ENCODE data around the gene MC4R.
"Not testable (repeated sequence)": the region's sequence is repeated elsewhere in the genome, so short reads cannot be mapped to it uniquely, and the experiment has no call there.

MC4R gene
- total RNA-seq, result 0 reads per million in 2 donors

GRCh38 chr18:60372596-60372995 is at the start of gene MC4R:
Gene MC4R (minus strand): TSS chr18:60372775. CDS start chr18:60372349, 426 bp downstream.
- no peak for DNase-seq

DNA sequence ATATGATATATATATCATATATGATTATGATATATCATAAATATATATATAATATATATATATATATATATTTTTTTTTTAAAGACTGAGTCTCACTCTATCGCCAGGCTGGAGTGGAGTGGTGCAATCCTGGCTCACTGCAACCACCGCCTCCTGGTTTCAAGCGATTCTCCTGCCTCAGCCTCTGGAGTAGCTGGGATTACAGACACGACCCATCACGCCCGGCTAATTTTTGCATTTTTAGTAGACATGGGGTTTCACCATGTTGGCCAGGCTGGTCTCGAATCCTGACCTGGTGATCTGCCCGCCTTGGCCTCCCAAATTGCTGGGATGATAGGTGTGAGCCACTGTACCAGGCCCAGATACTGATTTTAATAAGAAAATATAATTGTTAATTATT is 49.7 kb upstream of the MC4R start:
- not testable (repeated sequence) for DNase-seq

GRCh38 chr18:60421356-60422118 is 49.0 kb upstream of the MC4R start:
- DNase-seq, result no peak

DNA sequence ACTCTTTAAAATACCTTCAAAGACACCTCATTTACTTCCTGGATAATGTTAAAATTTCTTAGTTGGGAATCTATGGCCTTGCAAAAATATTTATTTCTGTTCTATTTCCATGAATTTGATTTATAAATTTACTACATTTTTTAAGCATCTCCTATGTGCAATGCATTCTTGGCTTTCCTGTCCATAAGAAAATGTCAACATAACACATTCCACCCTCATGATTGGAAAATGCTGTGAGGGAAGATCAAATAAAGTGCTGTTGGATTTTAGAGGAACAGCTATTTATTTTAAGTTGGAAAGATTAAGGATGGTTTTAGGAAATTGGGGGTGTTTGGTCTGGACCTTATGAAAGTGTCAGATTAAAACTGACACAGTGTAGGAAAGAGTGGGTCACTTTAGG is 45.4 kb upstream of the MC4R start:
- DNase-seq, result no peak

DNA sequence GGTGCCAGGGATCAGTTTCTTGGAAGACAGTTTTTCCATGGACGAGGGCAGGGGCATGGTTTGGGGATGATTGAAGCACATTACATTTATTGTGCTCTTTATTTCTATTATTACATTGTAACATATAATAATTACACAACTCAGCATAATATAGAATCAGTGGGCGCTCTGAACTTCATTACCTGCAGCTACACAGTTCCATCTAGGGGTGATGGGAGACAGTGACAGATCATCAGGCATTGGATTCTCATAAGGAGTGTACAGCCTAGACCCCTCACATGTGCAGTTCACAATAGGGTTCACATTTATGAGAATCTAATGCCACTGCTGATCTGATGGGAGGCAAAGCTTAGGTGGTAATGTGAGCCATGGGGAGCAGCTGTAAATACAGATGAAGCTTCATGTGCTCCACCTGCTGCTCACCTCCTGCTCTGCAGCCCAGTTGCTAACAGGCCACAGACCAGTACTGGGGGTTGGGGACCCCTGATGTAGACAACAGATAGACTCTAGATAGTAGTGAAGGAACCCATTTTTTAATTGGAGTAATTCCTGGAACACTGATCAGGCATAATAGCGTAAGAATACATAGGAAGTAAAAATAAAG is 41.5 kb upstream of the MC4R start:
- DNase-seq, result no peak

- DNase-seq, result no peak
Measured at GRCh38 chr18:60411715-60412114, 39.1 kb upstream of the MC4R start.

DNA sequence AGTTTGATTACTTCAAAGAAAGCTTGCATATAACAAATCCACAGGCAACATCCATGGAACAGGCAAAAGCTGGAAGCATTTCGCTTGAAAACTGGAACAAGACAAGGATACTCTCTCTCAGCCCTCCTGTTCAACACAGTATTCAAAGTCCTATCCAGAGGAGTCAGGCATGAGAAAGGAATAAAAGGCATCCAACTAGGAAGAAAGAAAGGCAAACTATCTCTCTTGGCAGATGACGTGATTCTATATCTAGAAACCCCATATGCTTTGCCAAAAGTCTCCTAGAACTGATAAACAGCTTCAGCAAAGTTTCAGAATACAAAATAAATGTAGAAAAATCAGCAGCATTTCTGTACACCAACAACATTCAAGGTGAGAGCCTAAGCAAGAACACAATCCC is 34.1 kb upstream of the MC4R start:
- DNase-seq, result no peak

GRCh38 chr18:60404486-60405085 is 32.0 kb upstream of the MC4R start:
- DNase-seq, result no peak

DNA sequence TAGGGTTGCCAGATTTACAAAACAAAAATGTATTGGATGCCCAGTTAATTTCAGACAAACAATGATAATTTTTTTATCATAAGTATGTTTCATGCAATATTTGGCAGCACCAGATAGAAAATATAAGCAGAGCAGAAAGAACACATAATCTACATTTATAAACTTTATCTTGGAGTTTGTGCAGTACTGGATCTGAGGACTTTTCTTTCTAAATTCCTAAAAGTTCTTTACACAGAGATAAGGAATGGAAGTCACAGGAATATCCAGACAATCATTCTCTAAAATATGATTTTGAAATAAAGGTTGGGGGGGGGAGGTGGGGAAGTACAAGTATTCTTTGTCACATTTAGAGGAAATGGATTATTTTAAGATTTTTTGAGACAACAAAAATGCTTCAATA is 28.8 kb upstream of the MC4R start:
- DNase-seq, result no peak

- DNase-seq, result no peak
Measured at GRCh38 chr18:60391571-60392226, 19.1 kb upstream of the MC4R start.

GRCh38 chr18:60389314-60389713 is 16.7 kb upstream of the MC4R start:
- DNase-seq, result no peak

DNA sequence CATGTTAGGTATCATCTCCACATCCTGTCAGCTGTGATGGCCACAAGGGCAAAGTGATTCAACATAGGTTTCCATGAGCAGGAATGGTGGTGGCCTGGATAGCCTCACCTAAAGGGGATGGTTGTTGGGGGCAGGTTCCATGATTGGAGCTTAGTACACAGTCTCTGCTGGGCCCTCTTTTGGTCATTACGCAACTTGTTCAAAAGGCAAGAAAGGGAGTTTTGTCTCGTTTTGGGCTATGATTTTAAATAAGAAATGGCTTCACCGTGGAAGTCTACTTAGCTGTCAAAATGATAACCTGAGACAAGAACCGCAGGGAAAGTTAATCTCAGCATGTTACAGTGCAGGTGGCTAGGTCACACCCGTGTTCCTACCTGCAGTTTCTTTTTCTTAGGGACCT is 13.1 kb upstream of the MC4R start:
- no peak for DNase-seq

- DNase-seq, result no peak
Measured at GRCh38 chr18:60383893-60384292, 11.3 kb upstream of the MC4R start.

DNA sequence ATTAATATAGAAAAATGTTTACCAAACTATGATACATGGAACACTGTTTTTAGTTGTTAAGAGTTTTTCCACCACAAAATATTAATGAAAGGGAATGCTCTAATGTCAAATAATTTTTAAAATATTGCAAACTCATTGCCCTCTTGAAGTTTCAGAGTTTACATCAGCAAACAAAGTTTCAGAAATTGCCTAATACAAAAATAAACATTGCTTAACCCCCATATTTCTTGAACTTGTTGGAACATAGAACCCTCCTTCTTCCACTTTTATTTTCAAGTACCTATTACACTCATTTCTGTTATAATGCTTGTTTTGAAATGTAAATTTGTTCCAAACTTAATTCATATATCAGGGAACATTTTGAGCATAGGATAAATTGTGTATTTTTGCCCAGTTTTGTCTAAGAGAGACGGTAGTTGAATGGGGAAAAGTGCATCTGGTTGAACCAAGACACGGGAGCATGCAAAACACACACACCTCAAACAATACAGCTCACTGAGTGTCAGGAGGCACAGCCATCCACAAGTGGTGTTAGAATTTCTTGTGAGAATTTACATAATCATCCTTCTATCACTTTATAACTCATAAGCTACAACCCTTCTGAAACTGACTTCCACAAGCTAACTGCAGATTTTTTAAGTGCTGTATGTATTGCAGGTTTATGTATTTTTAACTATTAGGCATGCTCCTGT is 5.3 kb upstream of the MC4R start:
- DNase-seq, result no peak

DNA sequence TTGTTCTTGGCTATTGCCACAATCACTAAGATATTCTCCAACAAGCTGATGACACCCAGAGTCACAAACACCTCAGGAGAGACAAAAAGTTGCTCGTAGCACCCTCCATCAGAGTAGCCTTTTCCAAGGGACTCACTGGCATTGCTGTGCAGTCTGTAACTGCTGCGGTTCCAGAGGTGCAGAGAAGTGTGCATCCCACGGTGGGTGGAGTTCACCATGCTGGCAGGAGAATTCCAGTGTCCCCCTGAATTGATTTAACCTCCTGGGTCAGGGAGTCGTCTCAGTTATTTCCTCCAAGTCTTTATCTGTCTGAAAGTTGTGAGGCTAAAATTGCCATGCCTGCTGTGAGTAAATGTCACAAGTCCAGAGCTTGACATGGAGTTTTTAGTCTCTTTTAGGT is 443 bp downstream of the MC4R start:
- no peak for DNase-seq

DNA sequence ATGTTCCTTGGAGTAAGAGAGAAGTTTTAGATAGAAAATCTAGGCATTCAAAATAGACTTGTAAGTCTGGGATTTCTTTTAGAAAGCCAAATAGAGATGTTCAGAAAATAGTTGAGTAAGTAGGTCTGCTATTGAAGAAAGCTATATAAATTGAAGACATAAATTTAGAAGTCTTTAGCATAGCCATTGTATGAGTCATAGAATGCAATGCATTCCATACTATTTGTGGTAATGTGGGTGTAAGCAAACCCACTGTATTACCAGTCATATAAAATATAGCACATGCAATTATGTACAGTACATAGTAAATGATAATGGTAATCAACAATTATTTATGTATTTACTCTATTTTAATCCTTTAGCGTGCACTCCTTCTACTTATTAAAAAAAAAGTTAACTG is 14.1 kb downstream of the MC4R start:
- DNase-seq, result no peak

GRCh38 chr18:60350941-60351340 is 21.6 kb downstream of the MC4R start:
- no peak for DNase-seq

- DNase-seq, result no peak
Measured at GRCh38 chr18:60350150-60350549, 22.4 kb downstream of the MC4R start.

DNA sequence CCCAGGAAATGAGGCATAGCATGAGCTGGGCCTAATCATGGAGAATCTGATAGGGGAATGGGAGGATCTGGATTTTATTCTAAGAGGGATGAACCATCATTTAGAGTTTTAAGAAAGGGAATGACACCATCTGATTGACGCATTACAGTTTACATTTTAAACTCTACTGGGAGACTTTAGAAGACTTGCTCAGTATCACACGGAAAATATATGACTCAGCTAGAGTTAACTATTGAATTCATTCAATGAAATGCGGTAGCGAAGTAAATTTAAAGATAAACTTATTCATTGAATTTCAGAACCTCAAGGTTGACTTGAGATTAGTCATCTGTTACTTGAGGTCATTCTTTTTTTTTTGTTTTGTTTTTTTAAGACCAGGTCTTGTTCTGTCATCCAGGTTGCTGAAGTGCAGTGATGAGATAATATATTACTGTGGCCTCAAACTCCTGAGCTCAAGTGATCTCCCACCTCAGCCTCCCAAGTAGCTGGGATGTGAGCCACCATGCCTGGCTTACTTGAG is 25.0 kb downstream of the MC4R start:
- no peak for DNase-seq

GRCh38 chr18:60339018-60339417 is 33.6 kb downstream of the MC4R start:
- DNase-seq, result no peak

GRCh38 chr18:60331890-60332289 is 40.7 kb downstream of the MC4R start:
- DNase-seq, result no peak

GRCh38 chr18:60329131-60329530 is 43.4 kb downstream of the MC4R start:
- DNase-seq, result no peak

DNA sequence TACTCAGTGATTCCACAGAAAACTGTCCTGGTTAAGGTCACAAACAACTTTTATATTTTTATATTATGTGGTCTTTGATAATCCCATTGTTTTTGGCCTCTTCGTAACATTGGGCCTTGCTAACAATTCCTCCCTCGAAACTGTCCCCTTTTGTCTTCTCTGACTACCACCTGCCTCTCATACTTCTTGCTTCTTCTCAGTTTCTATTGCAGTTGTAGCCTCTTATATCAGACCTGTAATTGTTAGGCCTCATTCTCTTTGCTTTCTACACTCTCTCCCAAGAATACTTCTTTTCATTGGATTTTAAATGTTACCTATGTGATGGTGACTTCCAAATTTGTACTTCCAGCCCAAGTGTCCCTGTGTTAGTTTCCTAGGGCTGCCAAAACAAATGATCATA is 44.7 kb downstream of the MC4R start:
- DNase-seq, result no peak
